Jurkat, Clone E6-1 (cell line): ENCODE results near the gene ANO4.

Experiments used
- DNase-seq: peaks from one replicate; pipeline ENCODE4 v3.0.0-alpha.2; 2011; ENCODE audit warnings: low read depth, low spot score
- H3K4me3 ChIP-seq: 2 replicates; pipeline ENCODE4 v1.5.1; 2011; ENCODE audit warnings: mild to moderate bottlenecking, low read length, control low read depth, moderate library complexity

Gene ANO4

GRCh38 chr12:100799770-100800169 is 5.2 kb downstream of the ANO4 start:
- no peak for DNase-seq
- H3K4me3 ChIP-seq, result no peak overlapping the region

DNA sequence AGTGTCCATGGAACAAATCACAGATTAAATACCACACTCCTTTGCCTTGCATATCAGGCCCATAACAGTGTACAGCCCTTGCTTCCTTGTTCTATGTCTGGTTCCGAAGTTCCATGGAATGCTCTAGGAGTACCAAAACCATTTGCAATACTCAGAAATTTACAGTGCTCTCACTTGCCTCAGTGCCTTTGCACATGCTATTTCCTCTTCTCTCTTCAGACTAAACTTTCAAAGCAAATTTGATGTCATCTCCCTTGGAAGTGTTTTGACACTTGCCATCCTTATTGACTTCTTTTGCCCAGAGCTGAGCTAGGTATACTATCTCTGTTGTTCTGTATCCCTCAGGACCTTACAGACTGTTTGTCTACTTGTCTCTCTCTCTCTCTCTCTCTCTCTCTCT is 6.1 kb downstream of the ANO4 start:
- no peak overlapping the region for H3K4me3 ChIP-seq
- DNase-seq, result no peak

GRCh38 chr12:100801320-100801719 is 6.7 kb downstream of the ANO4 start:
- DNase-seq, result no peak
- no peak overlapping the region for H3K4me3 ChIP-seq

DNA sequence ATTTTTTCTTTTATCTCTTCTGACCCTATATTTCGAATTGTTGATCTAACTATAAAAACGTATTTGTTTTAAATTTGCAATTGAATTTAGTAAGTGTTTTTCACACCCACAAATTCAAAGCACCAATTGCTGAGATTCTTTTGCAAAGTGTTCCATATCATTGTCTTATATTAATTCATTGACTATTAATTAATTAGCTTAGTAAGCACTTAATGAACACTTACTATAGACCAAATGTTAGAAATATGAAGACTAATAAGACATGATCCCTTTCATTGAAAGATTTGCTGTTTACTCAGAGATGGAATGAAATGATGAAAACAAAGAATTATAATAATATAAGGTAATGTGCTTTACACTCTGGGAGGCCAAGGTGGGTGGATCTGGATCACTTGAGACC is 14.2 kb downstream of the ANO4 start:
- no peak overlapping the region for H3K4me3 ChIP-seq
- no peak for DNase-seq

DNA sequence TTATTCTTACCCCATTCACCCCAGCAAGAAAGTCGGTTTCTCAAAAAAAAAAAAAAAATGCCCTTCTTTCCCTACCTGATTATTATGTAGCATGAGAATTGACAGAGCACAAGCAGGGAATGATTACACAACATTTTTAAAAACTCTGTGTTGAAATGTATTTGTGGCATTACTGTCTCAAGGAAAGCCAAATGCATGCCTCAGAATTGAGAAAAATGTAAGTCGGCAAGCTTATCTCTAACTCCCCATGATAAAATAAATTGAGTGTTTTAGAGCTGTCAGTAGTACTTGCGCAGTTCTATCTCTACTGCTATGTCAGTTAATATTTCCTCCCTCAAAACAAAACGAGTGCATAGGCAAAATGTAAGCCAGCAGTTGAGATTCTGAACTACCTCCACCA is 25.7 kb downstream of the ANO4 start:
- H3K4me3 ChIP-seq, result no peak overlapping the region
- DNase-seq, result no peak

- DNase-seq, result no peak
- H3K4me3 ChIP-seq, result no peak overlapping the region
Observed at GRCh38 chr12:100823963-100824362, 29.4 kb downstream of the ANO4 start.

DNA sequence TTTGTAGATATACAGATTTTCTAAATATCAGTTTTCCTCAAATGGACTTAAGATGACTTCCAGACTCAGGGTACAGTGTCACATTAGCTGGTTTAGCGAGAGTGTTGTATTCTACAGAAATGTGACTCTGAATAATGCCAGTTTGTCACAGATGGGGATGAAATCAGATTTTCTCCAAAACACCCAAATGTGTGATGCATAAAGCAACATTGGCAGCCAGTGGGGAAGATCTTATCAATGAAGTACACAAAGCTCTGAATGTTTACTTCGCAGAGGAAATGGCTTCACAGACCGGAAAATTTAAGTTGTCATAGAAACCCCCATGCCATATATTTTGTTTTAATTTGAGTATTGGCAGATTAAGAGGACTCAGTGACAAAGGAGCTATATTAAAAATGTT is 29.9 kb downstream of the ANO4 start:
- no peak overlapping the region for H3K4me3 ChIP-seq
- no peak for DNase-seq

- peak; percentile 26 for DNase-seq
Observed at GRCh38 chr12:100826323-100826722, 31.7 kb downstream of the ANO4 start.

DNA sequence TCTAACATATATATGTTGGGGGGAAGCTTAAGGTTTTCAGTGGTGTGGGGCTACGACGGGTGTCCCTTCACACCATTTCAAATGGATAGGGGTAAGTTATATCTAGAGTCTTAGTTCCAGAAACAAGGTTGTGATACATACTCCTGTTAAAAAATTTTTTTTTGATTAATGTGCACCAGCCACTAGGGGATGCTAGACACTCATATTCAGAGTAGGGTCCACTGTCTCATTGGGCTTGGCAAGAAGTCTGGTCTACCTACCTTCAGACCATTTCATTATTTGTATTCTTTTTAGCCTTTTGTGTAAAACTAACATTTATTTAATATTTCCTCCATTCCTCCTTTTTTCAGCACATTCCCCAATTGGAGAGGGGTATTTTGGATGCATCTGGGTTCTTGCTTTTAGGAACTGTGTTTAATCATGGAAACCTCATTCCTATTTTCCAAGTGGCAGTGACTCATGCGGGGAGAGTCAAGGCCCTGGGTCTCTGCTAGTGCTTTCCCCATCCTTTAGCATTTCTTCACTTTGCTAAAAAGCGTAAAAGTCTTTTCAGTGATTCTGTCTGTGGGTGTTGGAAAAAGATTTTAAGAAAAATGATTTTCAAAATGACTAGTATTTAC is 33.4 kb downstream of the ANO4 start:
- peak; percentile 15 for DNase-seq
- H3K4me3 ChIP-seq, result no peak overlapping the region

More at GRCh38 chr12:100826323-100826722, 31.7 kb downstream of the ANO4 start:
- H3K4me3 ChIP-seq, result no peak overlapping the region

DNA sequence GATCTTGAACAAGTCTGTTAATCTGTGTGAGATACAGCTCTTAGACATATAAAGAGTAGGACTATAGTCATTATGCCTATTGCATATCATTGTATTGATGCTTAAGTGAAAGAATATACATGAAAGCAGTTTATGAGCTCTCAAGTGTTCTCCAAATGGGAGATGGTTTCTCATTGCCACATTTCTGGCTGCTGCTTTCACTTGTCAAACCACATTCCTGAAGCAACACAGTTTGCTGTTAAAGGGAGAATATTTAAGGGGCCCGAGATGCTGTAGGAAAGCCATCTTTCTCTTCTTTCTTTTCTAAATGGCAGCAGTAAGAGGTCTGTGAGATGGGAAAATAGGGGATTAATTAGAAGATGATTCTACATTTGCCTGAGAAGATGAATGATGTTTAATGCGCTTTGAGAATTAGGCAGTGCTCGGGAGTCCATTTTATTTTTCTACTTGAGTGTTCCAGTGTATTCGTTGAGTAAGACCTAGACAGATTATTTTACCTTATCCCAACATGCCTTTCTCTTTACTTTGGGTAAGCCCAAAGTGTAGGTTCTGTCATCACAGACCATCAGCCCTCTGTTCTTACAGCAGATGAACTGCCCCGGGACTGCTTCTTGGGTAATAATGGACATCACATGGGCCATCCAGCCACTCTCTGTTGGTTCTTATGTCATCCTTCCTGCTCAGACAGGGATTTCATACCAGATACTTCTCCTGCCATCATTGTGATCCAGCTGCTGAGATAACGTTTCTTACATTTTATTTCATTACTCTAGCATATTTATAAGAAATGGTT is 35.6 kb downstream of the ANO4 start:
- no peak for DNase-seq

DNA sequence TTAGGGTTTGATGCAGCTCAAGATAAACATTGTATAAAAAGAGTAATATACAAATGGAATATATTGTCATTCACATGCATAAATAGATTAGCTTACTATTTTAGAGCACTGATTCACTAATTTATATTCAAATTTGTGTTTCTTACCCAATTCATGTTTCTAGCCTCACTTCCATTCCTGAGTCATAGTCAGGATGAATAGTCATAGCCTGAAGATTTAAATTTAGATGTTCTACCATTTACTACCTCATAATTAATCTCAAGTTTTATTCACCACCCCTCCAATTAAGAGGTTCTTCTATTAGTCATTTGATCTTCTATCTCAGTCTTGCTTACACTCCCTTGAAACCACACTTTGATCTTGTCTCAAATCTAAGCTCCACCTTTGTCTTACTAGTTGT is 38.7 kb downstream of the ANO4 start:
- no peak for DNase-seq
- no peak overlapping the region for H3K4me3 ChIP-seq

More for the DNA sequence above, 35.6 kb downstream of the ANO4 start:
- no peak overlapping the region for H3K4me3 ChIP-seq

- H3K4me3 ChIP-seq, result no peak overlapping the region
- no peak for DNase-seq
Observed at GRCh38 chr12:100840748-100841147, 46.2 kb downstream of the ANO4 start.

- H3K4me3 ChIP-seq, result no peak overlapping the region
- DNase-seq, result peak; percentile 51
Observed at GRCh38 chr12:100842156-100842555, 47.6 kb downstream of the ANO4 start.

DNA sequence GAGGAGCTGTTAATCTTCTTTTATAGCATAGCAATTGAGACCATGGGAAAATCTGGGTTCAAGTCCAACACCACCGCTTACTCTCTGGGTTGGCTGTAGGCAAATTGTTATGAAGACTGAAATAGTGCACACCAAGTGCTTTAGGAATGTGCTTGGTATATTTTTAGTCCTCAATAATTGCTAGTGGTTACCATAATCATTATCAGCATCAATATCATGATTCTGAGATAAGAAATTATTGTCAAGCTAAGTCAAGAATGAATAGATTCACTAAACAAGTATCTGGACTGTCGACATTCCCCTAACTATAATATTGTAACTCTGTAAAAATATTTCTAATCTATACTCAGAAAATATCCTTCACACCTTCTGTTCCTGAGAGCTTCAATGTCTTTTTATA is 48.5 kb downstream of the ANO4 start:
- H3K4me3 ChIP-seq, result no peak overlapping the region
- no peak for DNase-seq

- DNase-seq, result no peak
Observed at GRCh38 chr12:100845095-100845494, 50.5 kb downstream of the ANO4 start.

GRCh38 chr12:100851637-100852036 is 57.1 kb downstream of the ANO4 start:
- H3K4me3 ChIP-seq, result no peak overlapping the region
- no peak for DNase-seq

More at GRCh38 chr12:100845095-100845494, 50.5 kb downstream of the ANO4 start:
- H3K4me3 ChIP-seq, result no peak overlapping the region

DNA sequence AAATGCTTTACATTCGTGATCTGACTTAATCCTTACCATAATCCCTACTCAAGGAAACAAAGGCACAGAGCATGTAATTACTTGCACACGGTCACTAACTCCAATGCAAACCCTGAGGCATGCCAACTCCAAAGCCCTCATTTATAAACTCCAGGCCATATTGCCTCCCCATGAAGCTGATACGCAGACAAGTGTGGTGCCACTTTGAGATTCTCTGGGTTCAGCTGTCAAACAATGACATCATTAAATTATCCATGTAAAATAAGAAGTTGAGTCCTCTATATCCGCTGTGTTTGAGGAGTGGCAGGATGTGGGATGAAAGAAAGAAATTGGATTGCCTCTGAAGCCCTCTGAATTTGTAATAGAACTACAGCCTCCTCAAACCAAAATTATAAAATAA is 62.8 kb downstream of the ANO4 start:
- no peak for DNase-seq
- H3K4me3 ChIP-seq, result no peak overlapping the region

- no peak overlapping the region for H3K4me3 ChIP-seq
- DNase-seq, result no peak
Observed at GRCh38 chr12:100857971-100858370, 63.4 kb downstream of the ANO4 start.

DNA sequence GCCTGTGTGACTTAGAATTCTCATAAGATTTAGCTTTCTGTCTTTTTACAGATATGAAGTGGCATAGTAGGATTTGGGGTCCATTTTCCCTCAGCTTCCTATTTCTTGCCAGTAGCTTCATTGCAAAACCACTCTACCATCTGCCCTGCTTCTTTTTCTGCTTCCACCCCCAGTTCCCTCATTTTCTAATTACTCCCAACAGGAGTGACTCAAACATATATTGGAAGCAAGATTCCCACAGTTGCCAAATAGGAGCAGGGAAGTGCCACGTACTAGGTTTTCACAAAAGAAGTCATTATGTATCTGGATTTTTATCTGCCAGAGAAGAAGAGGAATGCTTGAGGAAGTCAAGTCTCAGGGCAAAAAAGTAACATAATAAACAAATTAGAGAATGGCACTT is 64.1 kb downstream of the ANO4 start:
- DNase-seq, result no peak
- H3K4me3 ChIP-seq, result no peak overlapping the region

GRCh38 chr12:100859063-100859627 is 64.6 kb downstream of the ANO4 start:
- no peak for DNase-seq

More at GRCh38 chr12:100859063-100859627, 64.6 kb downstream of the ANO4 start:
- H3K4me3 ChIP-seq, result no peak overlapping the region
